Stomach (tissue), 4 donors: Measurements from ENCODE around the gene PTPA.
"Not testable (repeated sequence)": the region's sequence is repeated elsewhere in the genome, so short reads cannot be mapped to it uniquely, and the experiment has no call there.

ENCODE experiments used
- CTCF ChIP-seq, 7 experiments: fragments of 450-650 bp in 4 of 7; fragments of 200-600 bp in 3 of 7; sonication (generic) in 3 of 7; IDR thresholded peaks; one replicate each; pipeline ENCODE4 v1.5.1; 2016 to 2019; ENCODE audit warnings: antibody characterized with exemption in 7 of 7, control low read depth in 2 of 7, mild to moderate bottlenecking in 1 of 7
- POLR2A ChIP-seq, 4 donors: fragments of 450-650 bp; IDR thresholded peaks; one replicate each; pipeline ENCODE4 v1.6.1; 2016; ENCODE audit warnings: antibody characterized with exemption in 4 of 4, control low read depth in 2 of 4, mild to moderate bottlenecking in 1 of 4, moderate library complexity in 1 of 4
- POLR2AphosphoS5 ChIP-seq, 3 donors: sonication (generic); formaldehyde crosslinking; IDR thresholded peaks; one replicate each; pipeline ENCODE4 v1.6.1; 2016; ENCODE audit warnings: antibody characterized with exemption in 3 of 3

GRCh38 chr9:129189971-129190370, 78.8 kb downstream of the PTPA start:
- TF ChIP-seq CTCF, POLR2A, POLR2AphosphoS5 (IDR thresholded peaks at IDR 0.05): not testable (repeated sequence)
